HCT116 (cell line): ENCODE results near the gene RPS6KL1. TPM values are rescaled to one million over a fixed set of nuclear protein-coding genes. Genes with fewer than 3 reads are reported as not detected.

Experiments
- ATAC-seq: fragments of 200-7000 bp; cut with Tn5 transposase; 2 replicates; pipeline ENCODE4 v1.9.1; 2020; ENCODE audit warnings: mild to moderate bottlenecking, moderate library complexity
- BruUV-seq: library from RNA; stranded (reverse); fragments of 400-500 nt; replicated peaks from 2 replicates; lab custom pipeline; 2021; lab: Mats Ljungman, UMichigan
- CTCF ChIA-PET: fragments of 300-600 bp; sonication (Branson Sonifier 250); formaldehyde crosslinking; loops from one replicate; lab custom pipeline; 2021; ENCODE audit warnings: antibody characterized with exemption; lab: Charles Lee
- POLR2A ChIA-PET: fragments of 300-600, 350-600 bp; sonication (Branson Sonifier 250); formaldehyde crosslinking; loops from one replicate; lab custom pipeline; 2021; ENCODE audit warnings: antibody characterized with exemption; lab: Charles Lee
- RAD21 ChIA-PET, 2 experiments: fragments of 300-600 bp; sonication (Branson Sonifier 250); formaldehyde crosslinking; loops; one replicate each; lab custom pipeline; 2023; ENCODE audit warnings: low total read pairs in 2 of 2; ENCODE audit not compliant: uncharacterized antibody in 2 of 2, unreplicated experiment in 2 of 2, low non-redundant PET in 1 of 2; lab: Charles Lee
- DNase-seq: peaks from one replicate; pipeline ENCODE4 v3.0.0-alpha.2; 2010; ENCODE audit warnings: low read depth, low spot score
- H2AFZ ChIP-seq: fragments of 200-600 bp; shearing (Covaris generic), sonication (generic); 2 replicates; pipeline ENCODE4 v1.6.1; 2017; ENCODE audit warnings: low read depth, mixed run types, mixed read lengths, antibody characterized with exemption, low read length; ENCODE audit not compliant: poor library complexity, severe bottlenecking
- H3K27ac ChIP-seq: 2 replicates; pipeline ENCODE4 v1.5.1; 2012; ENCODE audit warnings: low read depth, low read length
- H3K27me3 ChIP-seq: fragments of 200-600 bp; sonication (generic); 2 replicates; pipeline ENCODE4 v1.6.1; 2016; ENCODE audit warnings: mixed run types, low read length, mixed read lengths; ENCODE audit not compliant: insufficient read depth
- H3K36me3 ChIP-seq, 2 experiments: fragments of 200-500 bp in 1 of 2; fragments of 200-600 bp in 1 of 2; sonication (Bioruptor generic) in 1 of 2; sonication (generic) in 1 of 2; 2 replicates each; pipeline versions ENCODE4 v1.5.1 to v1.6.1; 2014 to 2016; ENCODE audit warnings: low read length in 2 of 2, inconsistent platforms in 1 of 2, mixed read lengths in 1 of 2, mixed run types in 1 of 2; ENCODE audit not compliant: insufficient read depth in 2 of 2, control insufficient read depth in 1 of 2
- H3K4me1 ChIP-seq, 2 experiments: fragments of 200-600 bp in 1 of 2; sonication (generic) in 1 of 2; 2 replicates each; pipeline versions ENCODE4 v1.5.1 to v1.6.1; 2012 to 2017; ENCODE audit warnings: low read length in 2 of 2, inconsistent platforms in 1 of 2, mild to moderate bottlenecking in 1 of 2, mixed read lengths in 1 of 2, mixed run types in 1 of 2, moderate library complexity in 1 of 2; ENCODE audit not compliant: insufficient read depth in 2 of 2, control insufficient read depth in 1 of 2
- H3K4me2 ChIP-seq: fragments of 200-600 bp; sonication (generic); 2 replicates; pipeline ENCODE4 v1.6.1; 2017; ENCODE audit warnings: mixed run types, low read length, mixed read lengths
- H3K4me3 ChIP-seq, 2 experiments: fragments of 200-600 bp in 1 of 2; sonication (generic) in 1 of 2; replicated peaks in 1 of 2; 2 replicates each; pipeline ENCODE4 v1.5.1; 2011 to 2016; ENCODE audit warnings: low read length in 2 of 2, control low read depth in 1 of 2, low read depth in 1 of 2, mild to moderate bottlenecking in 1 of 2, mixed read lengths in 1 of 2, mixed run types in 1 of 2
- H3K79me2 ChIP-seq: fragments of 200-600 bp; sonication (generic); 2 replicates; pipeline ENCODE4 v1.6.1; 2017; ENCODE audit warnings: mild to moderate bottlenecking, mixed run types, low read length, moderate library complexity, mixed read lengths; ENCODE audit not compliant: insufficient read depth
- H3K9ac ChIP-seq: fragments of 200-600 bp; sonication (generic); 2 replicates; pipeline ENCODE4 v1.6.1; 2016; ENCODE audit warnings: low read length, mixed read lengths
- H3K9me2 ChIP-seq: fragments of 200-600 bp; sonication (generic), shearing (Covaris generic); 2 replicates; pipeline ENCODE4 v1.6.1; 2017; ENCODE audit warnings: mixed run types, mild to moderate bottlenecking, moderate library complexity; ENCODE audit not compliant: insufficient read depth
- H3K9me3 ChIP-seq, 2 experiments: fragments of 200-500 bp in 1 of 2; fragments of 200-600 bp in 1 of 2; sonication (Bioruptor generic) in 1 of 2; sonication (generic) in 1 of 2; 2 replicates each; pipeline ENCODE4 v1.6.1; 2014 to 2017; ENCODE audit warnings: low read length in 2 of 2, mixed read lengths in 2 of 2, inconsistent platforms in 1 of 2, low read depth in 1 of 2, mild to moderate bottlenecking in 1 of 2, mixed run types in 1 of 2, moderate library complexity in 1 of 2; ENCODE audit not compliant: control insufficient read depth in 1 of 2, insufficient read depth in 1 of 2
- H4K20me1 ChIP-seq: fragments of 200-600 bp; sonication (generic), shearing (Covaris generic); 2 replicates; pipeline ENCODE4 v1.6.1; 2017; ENCODE audit warnings: mixed run types, mild to moderate bottlenecking, moderate library complexity; ENCODE audit not compliant: insufficient read depth
- ATF3 ChIP-seq: IDR thresholded peaks from 2 replicates; pipeline ENCODE4 v1.6.1; 2012
- EZH2 ChIP-seq: fragments of 200-600 bp; sonication (generic); IDR thresholded peaks from 2 replicates; pipeline ENCODE4 v1.6.1; 2017; ENCODE audit warnings: antibody characterized with exemption, mixed run types
- JUND ChIP-seq: IDR thresholded peaks from 2 replicates; pipeline ENCODE4 v1.6.1; 2012
- POLR2A ChIP-seq: IDR thresholded peaks from 2 replicates; pipeline ENCODE4 v1.7.0; 2011; ENCODE audit warnings: borderline replicate concordance; ENCODE audit not compliant: insufficient read depth, insufficient read length; ENCODE audit errors: extremely low read depth
- RAD21 ChIP-seq: IDR thresholded peaks from 2 replicates; pipeline ENCODE4 v1.6.1; 2012; ENCODE audit warnings: low read depth, mild to moderate bottlenecking
- SP1 ChIP-seq: IDR thresholded peaks from 2 replicates; pipeline ENCODE4 v1.6.1; 2012; ENCODE audit warnings: low read depth
- ZBTB33 ChIP-seq: IDR thresholded peaks from 2 replicates; pipeline ENCODE4 v1.6.1; 2011; ENCODE audit warnings: mild to moderate bottlenecking, low read length, moderate library complexity; ENCODE audit not compliant: insufficient replicate concordance; ENCODE audit errors: extremely low read depth
- intact Hi-C: fragments of 100-400 bp; cut with micrococcal nuclease; formaldehyde crosslinking; loops from 2 replicates; pipeline ENCODE4 v1.10.0; 2022
- total RNA-seq: library from RNA; stranded (reverse); gene quantifications from one replicate; pipeline ENCODE4 v1.2.1, GENCODE V29; 2021; ENCODE audit not compliant: unreplicated experiment

The RPS6KL1 gene
- total RNA-seq, 1 experiment from 2014 or later, result 6.7 TPM

- BruUV-seq, result no TSS peak
- Histone ChIP-seq H4K20me1 (no peaks in the 10 kb centered on the region), H3K27ac (no peak overlapping the region), H3K27me3 (no peaks in the 10 kb centered on the region), H3K79me2 (no peaks in the 10 kb centered on the region), H3K4me1 (peaks cover 4 to 14% of the 10 kb centered on the region in 2 experiments; a peak in 3 of 4 replicates), H3K9ac (no peak overlapping the region), H3K4me2 (no peak overlapping the region), H3K4me3 (no peak overlapping the region), H3K9me2 (no peaks in the 10 kb centered on the region), H2AFZ (no peak overlapping the region), H3K9me3 (no peaks in the 10 kb centered on the region), H3K36me3 (no peaks in the 10 kb centered on the region)
- RAD21 ChIA-PET, result no interaction called here
- intact Hi-C loops, result no loop called here
- TF ChIP-seq ZBTB33 (no peak), SP1 (no peak)
- POLR2A ChIA-PET, result no interaction called here
- CTCF ChIA-PET, result no interaction called here
- DNase-seq (no peak), ATAC-seq (no peak)
Observed at GRCh38 chr14:74949859-74950573, 27.0 kb upstream of the RPS6KL1 start.

- no peaks in the 10 kb centered on the region for H3K9me3 ChIP-seq
- no peaks in the 10 kb centered on the region for H3K27me3 ChIP-seq
- no peak overlapping the region for H3K9ac ChIP-seq
- TF ChIP-seq RAD21 (no peak), ATF3 (no peak), EZH2 (no peak), JUND (no peak), POLR2A (no peak)
- ATAC-seq, result no peak
- no peak overlapping the region for H3K27ac ChIP-seq
- ChIA-PET POLR2A (no interaction called here), RAD21 (no interaction called here), CTCF (interaction anchor here (1.7 kb wide), 1 partner anchor 10 kb away, joined by 5 read pairs; no protein-coding TSS in a partner anchor)
- peaks cover 0 to 7% of the 10 kb centered on the region in 2 experiments; a peak in 2 of 4 replicates for H3K4me1 ChIP-seq
- intact Hi-C loops, result no loop called here
- no peak overlapping the region for H2AFZ ChIP-seq
- H3K4me2 ChIP-seq, result no peak overlapping the region
- no peak for DNase-seq
- H3K36me3 ChIP-seq, result no peaks in the 10 kb centered on the region
- H3K9me2 ChIP-seq, result no peaks in the 10 kb centered on the region
- H4K20me1 ChIP-seq, result no peaks in the 10 kb centered on the region
- H3K4me3 ChIP-seq, result no peak overlapping the region
- BruUV-seq, result no TSS peak
- no peaks in the 10 kb centered on the region for H3K79me2 ChIP-seq
Observed at GRCh38 chr14:74949191-74949601, 26.1 kb upstream of the RPS6KL1 start.
